HCT116 (cell line): ENCODE measurements around the gene ADAMTSL2. TPM values are rescaled to one million over a fixed set of nuclear protein-coding genes. Genes with fewer than 3 reads are reported as not detected.

ENCODE experiments used
- ATAC-seq: fragments of 200-7000 bp; cut with Tn5 transposase; 2 replicates; pipeline ENCODE4 v1.9.1; 2020; ENCODE audit warnings: mild to moderate bottlenecking, moderate library complexity
- BruUV-seq: library from RNA; stranded (reverse); fragments of 400-500 nt; replicated peaks from 2 replicates; lab custom pipeline; 2021; lab: Mats Ljungman, UMichigan
- CTCF ChIA-PET: fragments of 300-600 bp; sonication (Branson Sonifier 250); formaldehyde crosslinking; loops from one replicate; lab custom pipeline; 2021; ENCODE audit warnings: antibody characterized with exemption; lab: Charles Lee
- POLR2A ChIA-PET: fragments of 300-600, 350-600 bp; sonication (Branson Sonifier 250); formaldehyde crosslinking; loops from one replicate; lab custom pipeline; 2021; ENCODE audit warnings: antibody characterized with exemption; lab: Charles Lee
- RAD21 ChIA-PET, 2 experiments: fragments of 300-600 bp; sonication (Branson Sonifier 250); formaldehyde crosslinking; loops; one replicate each; lab custom pipeline; 2023; ENCODE audit warnings: low total read pairs in 2 of 2; ENCODE audit not compliant: uncharacterized antibody in 2 of 2, unreplicated experiment in 2 of 2, low non-redundant PET in 1 of 2; lab: Charles Lee
- DNase-seq: peaks from one replicate; pipeline ENCODE4 v3.0.0-alpha.2; 2010; ENCODE audit warnings: low read depth, low spot score
- H2AFZ ChIP-seq: fragments of 200-600 bp; shearing (Covaris generic), sonication (generic); 2 replicates; pipeline ENCODE4 v1.6.1; 2017; ENCODE audit warnings: low read depth, mixed run types, mixed read lengths, antibody characterized with exemption, low read length; ENCODE audit not compliant: poor library complexity, severe bottlenecking
- H3K27ac ChIP-seq: 2 replicates; pipeline ENCODE4 v1.5.1; 2012; ENCODE audit warnings: low read depth, low read length
- H3K27me3 ChIP-seq: fragments of 200-600 bp; sonication (generic); 2 replicates; pipeline ENCODE4 v1.6.1; 2016; ENCODE audit warnings: mixed run types, low read length, mixed read lengths; ENCODE audit not compliant: insufficient read depth
- H3K36me3 ChIP-seq, 2 experiments: fragments of 200-500 bp in 1 of 2; fragments of 200-600 bp in 1 of 2; sonication (Bioruptor generic) in 1 of 2; sonication (generic) in 1 of 2; 2 replicates each; pipeline versions ENCODE4 v1.5.1 to v1.6.1; 2014 to 2016; ENCODE audit warnings: low read length in 2 of 2, inconsistent platforms in 1 of 2, mixed read lengths in 1 of 2, mixed run types in 1 of 2; ENCODE audit not compliant: insufficient read depth in 2 of 2, control insufficient read depth in 1 of 2
- H3K4me1 ChIP-seq, 2 experiments: fragments of 200-600 bp in 1 of 2; sonication (generic) in 1 of 2; 2 replicates each; pipeline versions ENCODE4 v1.5.1 to v1.6.1; 2012 to 2017; ENCODE audit warnings: low read length in 2 of 2, inconsistent platforms in 1 of 2, mild to moderate bottlenecking in 1 of 2, mixed read lengths in 1 of 2, mixed run types in 1 of 2, moderate library complexity in 1 of 2; ENCODE audit not compliant: insufficient read depth in 2 of 2, control insufficient read depth in 1 of 2
- H3K4me2 ChIP-seq: fragments of 200-600 bp; sonication (generic); 2 replicates; pipeline ENCODE4 v1.6.1; 2017; ENCODE audit warnings: mixed run types, low read length, mixed read lengths
- H3K4me3 ChIP-seq, 2 experiments: fragments of 200-600 bp in 1 of 2; sonication (generic) in 1 of 2; replicated peaks in 1 of 2; 2 replicates each; pipeline ENCODE4 v1.5.1; 2011 to 2016; ENCODE audit warnings: low read length in 2 of 2, control low read depth in 1 of 2, low read depth in 1 of 2, mild to moderate bottlenecking in 1 of 2, mixed read lengths in 1 of 2, mixed run types in 1 of 2
- H3K79me2 ChIP-seq: fragments of 200-600 bp; sonication (generic); 2 replicates; pipeline ENCODE4 v1.6.1; 2017; ENCODE audit warnings: mild to moderate bottlenecking, mixed run types, low read length, moderate library complexity, mixed read lengths; ENCODE audit not compliant: insufficient read depth
- H3K9ac ChIP-seq: fragments of 200-600 bp; sonication (generic); 2 replicates; pipeline ENCODE4 v1.6.1; 2016; ENCODE audit warnings: low read length, mixed read lengths
- H3K9me2 ChIP-seq: fragments of 200-600 bp; sonication (generic), shearing (Covaris generic); 2 replicates; pipeline ENCODE4 v1.6.1; 2017; ENCODE audit warnings: mixed run types, mild to moderate bottlenecking, moderate library complexity; ENCODE audit not compliant: insufficient read depth
- H3K9me3 ChIP-seq, 2 experiments: fragments of 200-500 bp in 1 of 2; fragments of 200-600 bp in 1 of 2; sonication (Bioruptor generic) in 1 of 2; sonication (generic) in 1 of 2; 2 replicates each; pipeline ENCODE4 v1.6.1; 2014 to 2017; ENCODE audit warnings: low read length in 2 of 2, mixed read lengths in 2 of 2, inconsistent platforms in 1 of 2, low read depth in 1 of 2, mild to moderate bottlenecking in 1 of 2, mixed run types in 1 of 2, moderate library complexity in 1 of 2; ENCODE audit not compliant: control insufficient read depth in 1 of 2, insufficient read depth in 1 of 2
- H4K20me1 ChIP-seq: fragments of 200-600 bp; sonication (generic), shearing (Covaris generic); 2 replicates; pipeline ENCODE4 v1.6.1; 2017; ENCODE audit warnings: mixed run types, mild to moderate bottlenecking, moderate library complexity; ENCODE audit not compliant: insufficient read depth
- ATF3 ChIP-seq: IDR thresholded peaks from 2 replicates; pipeline ENCODE4 v1.6.1; 2012
- CBX3 ChIP-seq: IDR thresholded peaks from 2 replicates; pipeline ENCODE4 v1.6.1; 2012; ENCODE audit warnings: low read depth
- CEBPB ChIP-seq: IDR thresholded peaks from 2 replicates; pipeline ENCODE4 v1.6.1; 2012; ENCODE audit warnings: low read depth
- CTCF ChIP-seq, 3 experiments: fragments of 200-600 bp in 1 of 3; sonication (generic) in 1 of 3; IDR thresholded peaks in 2 of 3; conservative IDR thresholded peaks in 1 of 3; 2 replicates each; pipeline ENCODE4 v1.5.1; 2012 to 2017; ENCODE audit warnings: low read depth in 2 of 3, low read length in 2 of 3, antibody characterized with exemption in 1 of 3, borderline replicate concordance in 1 of 3, control low read depth in 1 of 3, mild to moderate bottlenecking in 1 of 3, mixed read lengths in 1 of 3, mixed run types in 1 of 3, moderate library complexity in 1 of 3; ENCODE audit not compliant: insufficient read depth in 1 of 3
- EGR1 ChIP-seq: IDR thresholded peaks from 2 replicates; pipeline ENCODE4 v1.6.1; 2012; ENCODE audit warnings: low read depth
- ELF1 ChIP-seq: IDR thresholded peaks from 2 replicates; pipeline ENCODE4 v1.6.1; 2012; ENCODE audit warnings: low read depth, borderline replicate concordance
- EZH2phosphoT487 ChIP-seq: fragments of 200-600 bp; IDR thresholded peaks from 2 replicates; pipeline ENCODE4 v1.6.1; 2018; ENCODE audit warnings: antibody characterized with exemption, borderline replicate concordance
- FOSL1 ChIP-seq: IDR thresholded peaks from 2 replicates; pipeline ENCODE4 v1.6.1; 2012; ENCODE audit warnings: low read depth
- MAX ChIP-seq: IDR thresholded peaks from 2 replicates; pipeline ENCODE4 v1.6.1; 2012
- POLR2A ChIP-seq: IDR thresholded peaks from 2 replicates; pipeline ENCODE4 v1.7.0; 2011; ENCODE audit warnings: borderline replicate concordance; ENCODE audit not compliant: insufficient read depth, insufficient read length; ENCODE audit errors: extremely low read depth
- SIN3A ChIP-seq: IDR thresholded peaks from 2 replicates; pipeline ENCODE4 v1.6.1; 2012; ENCODE audit warnings: low read depth
- SP1 ChIP-seq: IDR thresholded peaks from 2 replicates; pipeline ENCODE4 v1.6.1; 2012; ENCODE audit warnings: low read depth
- SRF ChIP-seq: IDR thresholded peaks from 2 replicates; pipeline ENCODE4 v1.6.1; 2012; ENCODE audit warnings: low read depth
- ZBTB33 ChIP-seq: IDR thresholded peaks from 2 replicates; pipeline ENCODE4 v1.6.1; 2011; ENCODE audit warnings: mild to moderate bottlenecking, low read length, moderate library complexity; ENCODE audit not compliant: insufficient replicate concordance; ENCODE audit errors: extremely low read depth
- intact Hi-C: fragments of 100-400 bp; cut with micrococcal nuclease; formaldehyde crosslinking; loops from 2 replicates; pipeline ENCODE4 v1.10.0; 2022
- total RNA-seq: library from RNA; stranded (reverse); gene quantifications from one replicate; pipeline ENCODE4 v1.2.1, GENCODE V29; 2021; ENCODE audit not compliant: unreplicated experiment

Gene ADAMTSL2
- total RNA-seq, 1 experiment from 2014 or later: not detected

GRCh38 chr9:133531293-133531692 lies 3.2 kb upstream of the ADAMTSL2 start:
- Histone ChIP-seq H3K27me3 (no peaks in the 10 kb centered on the region), H3K9me2 (no peaks in the 10 kb centered on the region), H3K4me1 (peaks cover 7 to 9% of the 10 kb centered on the region in 2 experiments; a peak in 3 of 4 replicates), H3K79me2 (no peaks in the 10 kb centered on the region), H3K4me3 (no peak overlapping the region), H3K4me2 (no peak overlapping the region), H2AFZ (no peak overlapping the region), H3K27ac (no peak overlapping the region), H3K9ac (no peak overlapping the region), H3K9me3 (no peaks in the 10 kb centered on the region), H4K20me1 (no peaks in the 10 kb centered on the region)
- ATAC-seq (no peak), DNase-seq (no peak)
- BruUV-seq: no TSS peak
- ChIA-PET CTCF (interaction anchor here (1.1 kb wide), 1 partner anchor 196 kb away, joined by 5 read pairs; no protein-coding TSS in a partner anchor), RAD21 (no interaction called here), POLR2A (no interaction called here)
- TF ChIP-seq CBX3 (no peak), EGR1 (no peak), SIN3A (no peak), ATF3 (no peak), FOSL1 (no peak)
- TF ChIP-seq, all 23 proteins: peak for 0
- no peaks in the 10 kb centered on the region for H3K36me3 ChIP-seq
- intact Hi-C loops: no loop called here

GRCh38 chr9:133532937-133533668 lies 1.4 kb upstream of the ADAMTSL2 start:
- Histone ChIP-seq H3K4me3 (no peak overlapping the region), H3K9me2 (no peaks in the 10 kb centered on the region), H4K20me1 (no peaks in the 10 kb centered on the region), H3K4me1 (no peaks in the 10 kb centered on the region; a peak in 1 of 4 replicates), H3K36me3 (no peaks in the 10 kb centered on the region), H3K27ac (no peak overlapping the region), H2AFZ (no peak overlapping the region), H3K4me2 (no peak overlapping the region), H3K79me2 (no peaks in the 10 kb centered on the region), H3K9me3 (no peaks in the 10 kb centered on the region), H3K27me3 (no peaks in the 10 kb centered on the region), H3K9ac (no peak overlapping the region)
- ChIA-PET CTCF (interaction anchor here (1.1 to 2.1 kb wide), 3 partner anchors 192 to 249 kb away, joined by 3 to 14 read pairs (median 4); no protein-coding TSS in a partner anchor), POLR2A (no interaction called here), RAD21 (no interaction called here)
- DNase-seq: peak; percentile 73
- peak; percentile 92 for ATAC-seq
- intact Hi-C loops: loop anchor here (1.0 to 2.0 kb wide), 2 partner anchors 193 to 462 kb away; no protein-coding TSS in a partner anchor
- no TSS peak for BruUV-seq
- TF ChIP-seq SRF (no peak), SP1 (no peak), SIN3A (no peak), EZH2phosphoT487 (no peak), POLR2A (no peak), CTCF (IDR thresholded peaks at IDR 0.05 in 2 of 3, conservative IDR thresholded peaks at IDR 0.05 in 1 of 3; ENCODE audit: borderline replicate concordance in 1 of 3, insufficient read depth in 1 of 3, low read depth in 2 of 3, low read length in 2 of 3) (peak; percentile 77 to 91 (median 79)), ELF1 (no peak), MAX (no peak), ZBTB33 (no peak), ATF3 (no peak), CBX3 (no peak; the same call in 1 of the 2 replicates), EGR1 (no peak), FOSL1 (no peak), CEBPB (no peak)
